Loucy (cell line): ENCODE results near the gene TMEM243.

Experiments
- EZH2phosphoT487 ChIP-seq: fragments of 200-600 bp; IDR thresholded peaks from 2 replicates; pipeline ENCODE4 v1.6.1; 2018; ENCODE audit warnings: antibody characterized with exemption, mild to moderate bottlenecking, moderate library complexity, borderline replicate concordance
- TF ChIP-seq, protein P1 (sequence below): fragments of 200-600 bp; sonication (generic); conservative IDR thresholded peaks from 2 replicates; pipeline ENCODE4 v1.5.1; 2014; ENCODE audit warnings: mild to moderate bottlenecking, antibody characterized with exemption, low read length

DNA sequence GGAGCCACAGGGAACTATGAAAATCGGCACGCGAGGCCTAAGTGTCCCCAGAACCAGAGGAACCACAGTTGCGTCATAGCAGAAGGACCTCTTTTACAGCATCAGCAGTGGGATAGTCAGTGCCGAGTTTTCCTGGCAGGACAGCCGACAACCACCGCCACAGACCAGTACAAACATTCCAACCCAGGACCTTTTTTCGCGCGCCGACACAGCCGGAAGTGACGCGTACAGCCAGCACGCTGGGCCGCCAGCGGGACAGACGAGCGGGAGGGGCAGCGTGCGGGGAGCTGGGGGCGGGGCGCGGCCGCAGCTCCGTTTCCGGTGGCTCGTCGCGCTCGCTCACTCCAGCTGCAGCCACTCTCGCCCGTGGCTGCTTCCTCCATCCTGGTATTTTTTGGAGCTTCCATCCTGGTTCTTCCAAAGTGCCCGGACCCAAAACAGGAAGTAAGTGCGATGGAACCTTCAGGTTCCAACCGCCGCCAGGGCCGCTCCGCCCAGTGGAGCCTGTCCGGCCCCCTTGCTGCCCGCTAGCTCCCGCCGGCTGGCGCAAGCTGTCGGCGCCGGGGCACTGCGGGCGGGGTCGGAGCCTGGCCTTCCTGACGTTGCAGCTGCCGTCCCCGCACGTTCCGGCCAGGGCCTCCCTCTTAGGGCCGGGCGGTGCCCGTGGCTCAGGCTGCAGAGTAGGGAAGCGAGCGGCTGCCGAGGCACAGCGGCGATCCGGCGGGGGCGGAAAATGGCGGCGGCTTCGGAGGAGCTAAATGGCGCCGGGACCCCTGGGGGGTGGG, 67.2 kb downstream of the TMEM243 start, which contains the start of gene DMTF1:
- TF ChIP-seq, protein P1, sequence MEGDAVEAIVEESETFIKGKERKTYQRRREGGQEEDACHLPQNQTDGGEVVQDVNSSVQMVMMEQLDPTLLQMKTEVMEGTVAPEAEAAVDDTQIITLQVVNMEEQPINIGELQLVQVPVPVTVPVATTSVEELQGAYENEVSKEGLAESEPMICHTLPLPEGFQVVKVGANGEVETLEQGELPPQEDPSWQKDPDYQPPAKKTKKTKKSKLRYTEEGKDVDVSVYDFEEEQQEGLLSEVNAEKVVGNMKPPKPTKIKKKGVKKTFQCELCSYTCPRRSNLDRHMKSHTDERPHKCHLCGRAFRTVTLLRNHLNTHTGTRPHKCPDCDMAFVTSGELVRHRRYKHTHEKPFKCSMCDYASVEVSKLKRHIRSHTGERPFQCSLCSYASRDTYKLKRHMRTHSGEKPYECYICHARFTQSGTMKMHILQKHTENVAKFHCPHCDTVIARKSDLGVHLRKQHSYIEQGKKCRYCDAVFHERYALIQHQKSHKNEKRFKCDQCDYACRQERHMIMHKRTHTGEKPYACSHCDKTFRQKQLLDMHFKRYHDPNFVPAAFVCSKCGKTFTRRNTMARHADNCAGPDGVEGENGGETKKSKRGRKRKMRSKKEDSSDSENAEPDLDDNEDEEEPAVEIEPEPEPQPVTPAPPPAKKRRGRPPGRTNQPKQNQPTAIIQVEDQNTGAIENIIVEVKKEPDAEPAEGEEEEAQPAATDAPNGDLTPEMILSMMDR: no peak
- no peak for TF ChIP-seq EZH2phosphoT487
